Activated CD8-positive, alpha-beta T cell treated with anti-CD3 and anti-CD28 coated beads for 36 hours (primary cell): ENCODE data around the gene OR2L13. TPM values are rescaled to one million over a fixed set of nuclear protein-coding genes. Genes with fewer than 3 reads are reported as not detected.

Experiments used
- ATAC-seq: fragments of 200-7000 bp; cut with Tn5 transposase; one replicate; pipeline ENCODE4 v1.10.0; 2021; ENCODE audit warnings: mild to moderate bottlenecking, moderate library complexity
- CTCF ChIA-PET: fragments of 350-600 bp; sonication (Branson Sonifier 250); formaldehyde crosslinking; loops from one replicate; lab custom pipeline; 2021; ENCODE audit warnings: antibody characterized with exemption; lab: Charles Lee
- POLR2A ChIA-PET: fragments of 350-600 bp; sonication (Branson Sonifier 250); formaldehyde crosslinking; loops from one replicate; lab custom pipeline; 2021; ENCODE audit warnings: antibody characterized with exemption; lab: Charles Lee
- DNase-seq: peaks from one replicate; pipeline ENCODE4 v3.0.0-alpha.2; 2020
- H3K27ac Mint-ChIP-seq: one replicate; pipeline ENCODE4 v1.8.0; 2021; ENCODE audit warnings: mild to moderate bottlenecking, mixed read lengths
- H3K27me3 Mint-ChIP-seq: one replicate; pipeline ENCODE4 v1.8.0; 2021; ENCODE audit warnings: mixed read lengths
- H3K36me3 Mint-ChIP-seq: one replicate; pipeline ENCODE4 v1.8.0; 2021; ENCODE audit warnings: low read depth, mixed read lengths
- H3K4me1 Mint-ChIP-seq: one replicate; pipeline ENCODE4 v1.8.0; 2021; ENCODE audit warnings: low read depth, mixed read lengths
- H3K4me3 Mint-ChIP-seq: one replicate; pipeline ENCODE4 v1.8.0; 2021; ENCODE audit warnings: mild to moderate bottlenecking, moderate library complexity, mixed read lengths
- H3K9me3 Mint-ChIP-seq: one replicate; pipeline ENCODE4 v1.8.0; 2021; ENCODE audit warnings: mixed read lengths
- intact Hi-C: fragments of 100-400 bp; cut with micrococcal nuclease; formaldehyde crosslinking; loops from one replicate; pipeline ENCODE4 v1.10.0; 2022
- total RNA-seq, 2 experiments: library from RNA; stranded (reverse); gene quantifications; one replicate each; pipeline ENCODE4 v1.2.3, GENCODE V29; 2021
- TF ChIP-seq, protein P1 (sequence below): fragments of 200-600 bp; IDR thresholded peaks from one replicate; pipeline ENCODE4 v1.8.0; 2022; ENCODE audit warnings: antibody characterized with exemption, mild to moderate bottlenecking

The OR2L13 gene
- total RNA-seq, 2 experiments from 2014 or later: not detected

DNA sequence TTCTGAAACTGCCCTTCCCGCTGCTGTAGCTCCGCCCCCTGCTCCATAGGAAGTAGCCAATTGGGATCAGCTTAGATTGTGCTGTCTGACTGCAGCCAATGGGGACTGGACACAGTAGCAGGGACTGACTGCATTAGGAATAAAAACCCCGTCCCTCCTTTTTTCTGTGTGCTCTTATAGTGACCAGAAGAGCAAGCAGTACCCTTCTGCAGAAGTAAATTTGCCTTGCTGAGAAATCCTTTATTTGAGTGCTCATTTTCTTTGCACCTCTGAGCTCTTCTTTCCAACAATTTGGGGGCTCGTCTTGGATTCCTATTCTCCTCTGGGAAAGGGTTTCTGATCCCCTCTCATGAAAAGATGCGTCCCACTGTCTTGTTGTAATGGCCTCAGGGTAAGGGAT lies 16.2 kb downstream of the OR2L13 start:
- Mint-ChIP-seq H3K27ac (no peak overlapping the region), H3K27me3 (no peaks in the 10 kb centered on the region), H3K4me3 (no peak overlapping the region), H3K9me3 (peaks cover 27% of the 10 kb centered on the region), H3K36me3 (peaks cover 5% of the 10 kb centered on the region), H3K4me1 (no peaks in the 10 kb centered on the region)
- intact Hi-C loops: no loop called here
- no peak for DNase-seq
- CTCF ChIA-PET: no interaction called here
- TF ChIP-seq, protein P1, sequence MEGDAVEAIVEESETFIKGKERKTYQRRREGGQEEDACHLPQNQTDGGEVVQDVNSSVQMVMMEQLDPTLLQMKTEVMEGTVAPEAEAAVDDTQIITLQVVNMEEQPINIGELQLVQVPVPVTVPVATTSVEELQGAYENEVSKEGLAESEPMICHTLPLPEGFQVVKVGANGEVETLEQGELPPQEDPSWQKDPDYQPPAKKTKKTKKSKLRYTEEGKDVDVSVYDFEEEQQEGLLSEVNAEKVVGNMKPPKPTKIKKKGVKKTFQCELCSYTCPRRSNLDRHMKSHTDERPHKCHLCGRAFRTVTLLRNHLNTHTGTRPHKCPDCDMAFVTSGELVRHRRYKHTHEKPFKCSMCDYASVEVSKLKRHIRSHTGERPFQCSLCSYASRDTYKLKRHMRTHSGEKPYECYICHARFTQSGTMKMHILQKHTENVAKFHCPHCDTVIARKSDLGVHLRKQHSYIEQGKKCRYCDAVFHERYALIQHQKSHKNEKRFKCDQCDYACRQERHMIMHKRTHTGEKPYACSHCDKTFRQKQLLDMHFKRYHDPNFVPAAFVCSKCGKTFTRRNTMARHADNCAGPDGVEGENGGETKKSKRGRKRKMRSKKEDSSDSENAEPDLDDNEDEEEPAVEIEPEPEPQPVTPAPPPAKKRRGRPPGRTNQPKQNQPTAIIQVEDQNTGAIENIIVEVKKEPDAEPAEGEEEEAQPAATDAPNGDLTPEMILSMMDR: no peak
- POLR2A ChIA-PET: no interaction called here
- ATAC-seq: no peak

DNA sequence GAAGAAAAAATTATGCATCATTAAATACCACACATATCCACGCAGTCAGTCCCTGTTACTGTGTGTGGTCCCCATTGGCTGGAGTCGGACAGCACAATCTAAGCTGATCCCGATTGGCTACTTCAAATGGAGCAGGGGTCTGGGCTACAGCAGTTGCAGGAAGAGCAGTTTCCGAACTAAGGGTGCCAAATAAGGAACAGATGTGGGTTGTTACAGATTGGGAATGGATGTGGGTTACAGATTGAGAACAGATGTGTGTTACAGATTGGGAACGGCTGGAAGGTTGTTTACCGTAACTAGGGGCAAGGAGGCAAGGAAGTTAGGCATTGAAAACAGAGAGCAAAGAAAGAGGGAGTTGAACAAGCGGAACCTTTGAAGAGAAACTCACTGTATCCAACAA lies 19.9 kb downstream of the OR2L13 start:
- no peak for ATAC-seq
- intact Hi-C loops: no loop called here
- no peaks in the 10 kb centered on the region for H3K27me3 Mint-ChIP-seq
- peaks cover 5% of the 10 kb centered on the region for H3K36me3 Mint-ChIP-seq
- no peak for DNase-seq
- no peak overlapping the region for H3K4me3 Mint-ChIP-seq
- ChIA-PET POLR2A (no interaction called here), CTCF (no interaction called here)
- H3K9me3 Mint-ChIP-seq: peaks cover 17% of the 10 kb centered on the region
- TF ChIP-seq, protein P1: no peak
- no peaks in the 10 kb centered on the region for H3K4me1 Mint-ChIP-seq
- H3K27ac Mint-ChIP-seq: no peak overlapping the region

DNA sequence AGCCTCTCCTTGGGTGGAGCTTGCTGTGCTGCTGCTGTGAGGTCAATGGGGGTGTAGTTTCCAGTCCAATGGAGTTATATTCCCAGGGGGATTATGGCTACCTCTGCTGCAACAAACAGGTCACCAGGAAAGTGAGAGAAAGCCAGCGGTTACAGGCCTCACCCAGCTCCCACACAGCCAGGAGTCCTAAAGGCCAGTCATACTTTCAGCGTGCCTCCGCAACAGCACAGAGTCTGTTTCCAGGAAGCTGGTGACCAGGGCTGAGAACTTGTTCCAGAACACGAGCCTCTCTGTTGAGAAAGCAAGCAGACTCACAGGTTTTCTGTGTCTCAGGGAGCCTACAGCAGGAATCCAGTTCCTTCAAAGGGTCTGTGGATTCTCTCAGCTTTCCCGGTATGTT lies 32.7 kb downstream of the OR2L13 start:
- Mint-ChIP-seq H3K9me3 (peaks cover 16% of the 10 kb centered on the region), H3K4me3 (no peak overlapping the region), H3K27ac (no peak overlapping the region), H3K27me3 (no peaks in the 10 kb centered on the region), H3K36me3 (no peaks in the 10 kb centered on the region), H3K4me1 (no peaks in the 10 kb centered on the region)
- TF ChIP-seq, protein P1: no peak
- POLR2A ChIA-PET: no interaction called here
- CTCF ChIA-PET: no interaction called here
- DNase-seq: no peak
- intact Hi-C loops: no loop called here
- no peak for ATAC-seq

DNA sequence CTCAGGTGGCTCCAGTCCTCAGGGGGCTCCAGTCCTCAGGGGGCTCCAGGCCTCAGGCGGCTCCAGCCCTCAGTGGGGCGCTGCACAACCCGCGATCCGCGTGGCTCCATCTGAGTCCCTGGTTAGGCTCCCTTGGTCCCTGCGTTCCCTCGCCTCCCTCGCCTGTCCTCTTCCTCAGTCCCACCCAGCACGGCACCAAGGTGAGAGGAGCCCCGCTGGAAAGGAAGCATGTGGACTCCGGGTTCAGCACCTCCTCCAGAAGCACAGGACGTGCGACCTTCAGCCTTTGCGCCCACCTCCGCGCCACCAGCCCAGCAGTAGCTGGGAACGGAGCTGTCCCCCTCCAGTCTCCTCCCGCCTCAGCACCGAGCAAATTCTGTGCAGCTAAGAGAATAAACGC lies 41.8 kb downstream of the OR2L13 start:
- ATAC-seq: no peak
- ChIA-PET CTCF (no interaction called here), POLR2A (no interaction called here)
- no peak overlapping the region for H3K4me3 Mint-ChIP-seq
- H3K27ac Mint-ChIP-seq: no peak overlapping the region
- DNase-seq: no peak
- intact Hi-C loops: no loop called here
- H3K9me3 Mint-ChIP-seq: peaks cover 7% of the 10 kb centered on the region
- H3K36me3 Mint-ChIP-seq: no peaks in the 10 kb centered on the region
- TF ChIP-seq, protein P1: no peak
- no peaks in the 10 kb centered on the region for H3K27me3 Mint-ChIP-seq
- no peaks in the 10 kb centered on the region for H3K4me1 Mint-ChIP-seq

DNA sequence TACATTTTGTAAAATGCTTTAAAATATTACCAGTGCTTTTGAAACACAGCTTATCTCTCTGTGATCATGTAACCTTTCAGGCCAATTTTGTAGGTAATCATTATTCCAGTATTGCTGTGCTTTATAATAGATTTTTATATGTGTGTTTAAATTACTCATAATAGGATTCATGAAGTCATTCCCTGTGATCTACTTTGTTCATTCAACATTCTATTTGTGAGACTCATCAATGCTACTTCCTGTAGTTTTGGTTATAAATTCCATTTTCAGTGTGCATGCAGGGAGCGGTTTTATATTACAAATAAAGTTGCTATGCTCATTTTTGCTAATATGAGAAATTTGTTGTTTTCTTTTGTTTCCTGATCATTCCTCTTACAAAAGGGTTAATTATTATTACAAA lies 45.9 kb downstream of the OR2L13 start:
- intact Hi-C loops: no loop called here
- TF ChIP-seq, protein P1: no peak
- H3K9me3 Mint-ChIP-seq: no peaks in the 10 kb centered on the region
- ATAC-seq: no peak
- no peak for DNase-seq
- ChIA-PET POLR2A (no interaction called here), CTCF (no interaction called here)
- no peak overlapping the region for H3K4me3 Mint-ChIP-seq
- no peaks in the 10 kb centered on the region for H3K4me1 Mint-ChIP-seq
- no peak overlapping the region for H3K27ac Mint-ChIP-seq
- H3K27me3 Mint-ChIP-seq: no peaks in the 10 kb centered on the region
- no peaks in the 10 kb centered on the region for H3K36me3 Mint-ChIP-seq
